IMR-90 (cell line): ENCODE results near the gene PRKD1.

Source experiments
- BHLHE40 ChIP-seq: fragments of 150-350 bp; IDR thresholded peaks from 2 replicates; pipeline ENCODE4 v1.6.1; 2016; ENCODE audit warnings: mild to moderate bottlenecking, low read depth, low read length
- CEBPB ChIP-seq: IDR thresholded peaks from 2 replicates; pipeline ENCODE4 v1.6.1; 2012; ENCODE audit warnings: low read depth, low read length, improper control_type of control experiment
- CHD1 ChIP-seq: IDR thresholded peaks from 2 replicates; pipeline ENCODE4 v1.6.1; 2012; ENCODE audit warnings: low read depth, low read length, improper control_type of control experiment
- MXI1 ChIP-seq: IDR thresholded peaks from 2 replicates; pipeline ENCODE4 v1.6.1; 2012; ENCODE audit warnings: low read depth, mild to moderate bottlenecking, low read length, moderate library complexity, borderline replicate concordance
- NFE2L2 ChIP-seq: fragments of 150-350 bp; IDR thresholded peaks from 2 replicates; pipeline ENCODE4 v1.6.1; 2016; ENCODE audit warnings: low read depth, mild to moderate bottlenecking, low read length
- POLR2A ChIP-seq: IDR thresholded peaks from 2 replicates; pipeline ENCODE4 v1.6.1; 2012; ENCODE audit warnings: mild to moderate bottlenecking, low read depth, low read length
- RAD21 ChIP-seq: IDR thresholded peaks from 2 replicates; pipeline ENCODE4 v1.6.1; 2012; ENCODE audit warnings: low read length, improper control_type of control experiment
- RFX5 ChIP-seq: IDR thresholded peaks from 2 replicates; pipeline ENCODE4 v1.8.0; 2012; ENCODE audit warnings: low read depth, mild to moderate bottlenecking, low read length, moderate library complexity
- SMC3 ChIP-seq: fragments of 150-350 bp; IDR thresholded peaks from 2 replicates; pipeline ENCODE4 v1.6.1; 2016; ENCODE audit warnings: low read depth, mild to moderate bottlenecking, antibody characterized with exemption, low read length, moderate library complexity
- TF ChIP-seq, protein P1 (sequence below): conservative IDR thresholded peaks from 2 replicates; pipeline ENCODE4 v1.5.1; 2012; ENCODE audit warnings: mild to moderate bottlenecking, low read depth, low read length, improper control_type of control experiment
- TF ChIP-seq, protein P2 (sequence below): fragments of 150-350 bp; IDR thresholded peaks from 2 replicates; pipeline ENCODE4 v1.6.1; 2017; ENCODE audit warnings: mild to moderate bottlenecking, antibody characterized with exemption, low read length, low read depth
- TF ChIP-seq, protein P3 (sequence below): fragments of 150-350 bp; IDR thresholded peaks from 2 replicates; pipeline ENCODE4 v1.6.1; 2016; ENCODE audit warnings: low read depth, mild to moderate bottlenecking, low read length, moderate library complexity, borderline replicate concordance

DNA sequence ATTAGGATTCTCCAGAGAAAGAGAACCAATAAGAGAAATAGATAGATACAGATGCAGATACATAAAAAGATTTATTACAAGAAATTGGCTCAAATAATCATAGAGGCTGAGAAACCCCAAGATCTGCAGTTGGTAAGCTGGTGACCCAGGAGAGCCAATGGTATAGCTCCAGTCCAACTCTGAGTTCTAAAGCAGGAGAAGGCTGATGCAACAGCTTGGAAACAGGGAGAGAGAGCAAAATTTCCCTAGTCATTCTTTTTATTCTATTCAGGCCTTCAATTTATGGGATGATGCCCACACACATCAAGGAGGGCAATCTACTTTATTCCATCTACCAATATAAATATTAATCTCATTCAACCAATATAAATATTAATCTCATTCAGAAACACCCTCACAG is 218.2 kb downstream of the PRKD1 start:
- TF ChIP-seq BHLHE40 = no peak
- no peak for TF ChIP-seq RFX5
- TF ChIP-seq, protein P1, sequence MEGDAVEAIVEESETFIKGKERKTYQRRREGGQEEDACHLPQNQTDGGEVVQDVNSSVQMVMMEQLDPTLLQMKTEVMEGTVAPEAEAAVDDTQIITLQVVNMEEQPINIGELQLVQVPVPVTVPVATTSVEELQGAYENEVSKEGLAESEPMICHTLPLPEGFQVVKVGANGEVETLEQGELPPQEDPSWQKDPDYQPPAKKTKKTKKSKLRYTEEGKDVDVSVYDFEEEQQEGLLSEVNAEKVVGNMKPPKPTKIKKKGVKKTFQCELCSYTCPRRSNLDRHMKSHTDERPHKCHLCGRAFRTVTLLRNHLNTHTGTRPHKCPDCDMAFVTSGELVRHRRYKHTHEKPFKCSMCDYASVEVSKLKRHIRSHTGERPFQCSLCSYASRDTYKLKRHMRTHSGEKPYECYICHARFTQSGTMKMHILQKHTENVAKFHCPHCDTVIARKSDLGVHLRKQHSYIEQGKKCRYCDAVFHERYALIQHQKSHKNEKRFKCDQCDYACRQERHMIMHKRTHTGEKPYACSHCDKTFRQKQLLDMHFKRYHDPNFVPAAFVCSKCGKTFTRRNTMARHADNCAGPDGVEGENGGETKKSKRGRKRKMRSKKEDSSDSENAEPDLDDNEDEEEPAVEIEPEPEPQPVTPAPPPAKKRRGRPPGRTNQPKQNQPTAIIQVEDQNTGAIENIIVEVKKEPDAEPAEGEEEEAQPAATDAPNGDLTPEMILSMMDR = no peak
- TF ChIP-seq, protein P2, sequence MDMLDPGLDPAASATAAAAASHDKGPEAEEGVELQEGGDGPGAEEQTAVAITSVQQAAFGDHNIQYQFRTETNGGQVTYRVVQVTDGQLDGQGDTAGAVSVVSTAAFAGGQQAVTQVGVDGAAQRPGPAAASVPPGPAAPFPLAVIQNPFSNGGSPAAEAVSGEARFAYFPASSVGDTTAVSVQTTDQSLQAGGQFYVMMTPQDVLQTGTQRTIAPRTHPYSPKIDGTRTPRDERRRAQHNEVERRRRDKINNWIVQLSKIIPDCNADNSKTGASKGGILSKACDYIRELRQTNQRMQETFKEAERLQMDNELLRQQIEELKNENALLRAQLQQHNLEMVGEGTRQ = no peak
- TF ChIP-seq POLR2A = no peak
- TF ChIP-seq CEBPB = peak; percentile 50; the same call in 1 of the 2 replicates
- TF ChIP-seq, protein P3, sequence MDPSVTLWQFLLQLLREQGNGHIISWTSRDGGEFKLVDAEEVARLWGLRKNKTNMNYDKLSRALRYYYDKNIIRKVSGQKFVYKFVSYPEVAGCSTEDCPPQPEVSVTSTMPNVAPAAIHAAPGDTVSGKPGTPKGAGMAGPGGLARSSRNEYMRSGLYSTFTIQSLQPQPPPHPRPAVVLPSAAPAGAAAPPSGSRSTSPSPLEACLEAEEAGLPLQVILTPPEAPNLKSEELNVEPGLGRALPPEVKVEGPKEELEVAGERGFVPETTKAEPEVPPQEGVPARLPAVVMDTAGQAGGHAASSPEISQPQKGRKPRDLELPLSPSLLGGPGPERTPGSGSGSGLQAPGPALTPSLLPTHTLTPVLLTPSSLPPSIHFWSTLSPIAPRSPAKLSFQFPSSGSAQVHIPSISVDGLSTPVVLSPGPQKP = no peak
- no peak for TF ChIP-seq RAD21
- TF ChIP-seq NFE2L2 = peak; percentile 17; the same call in 1 of the 2 replicates
- no peak for TF ChIP-seq SMC3
- no peak for TF ChIP-seq CHD1
- TF ChIP-seq MXI1 = no peak
